ENCODE measurements around the gene STAG1.
"Not testable (repeated sequence)": the region's sequence is repeated elsewhere in the genome, so short reads cannot be mapped to it uniquely, and the experiment has no call there.

Gene STAG1

DNA sequence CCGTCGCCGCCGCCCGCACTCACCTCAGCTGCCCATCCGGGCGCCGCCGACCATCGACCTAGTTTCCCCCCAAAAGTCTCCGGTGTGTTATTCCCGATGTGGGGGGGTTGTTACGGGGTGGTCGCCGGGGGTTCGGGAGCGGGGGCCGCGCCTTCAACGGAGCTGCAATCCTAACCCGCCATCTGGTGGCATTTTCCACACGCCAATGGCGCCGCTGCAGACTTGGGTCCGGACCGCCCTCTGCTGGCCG lies at the start of gene STAG1:
TSS of gene STAG1 (minus strand) at position 207 of the 250 bp plus-strand sequence. CDS start 121,480 bp downstream, outside the sequence.
- DNase-seq, result no peak

- DNase-seq, result not testable (repeated sequence)
Observed at GRCh38 chr3:136801146-136801545, 49.0 kb upstream of the STAG1 start.

GRCh38 chr3:136792556-136793330 lies 40.6 kb upstream of the STAG1 start:
- DNase-seq, result no peak

DNA sequence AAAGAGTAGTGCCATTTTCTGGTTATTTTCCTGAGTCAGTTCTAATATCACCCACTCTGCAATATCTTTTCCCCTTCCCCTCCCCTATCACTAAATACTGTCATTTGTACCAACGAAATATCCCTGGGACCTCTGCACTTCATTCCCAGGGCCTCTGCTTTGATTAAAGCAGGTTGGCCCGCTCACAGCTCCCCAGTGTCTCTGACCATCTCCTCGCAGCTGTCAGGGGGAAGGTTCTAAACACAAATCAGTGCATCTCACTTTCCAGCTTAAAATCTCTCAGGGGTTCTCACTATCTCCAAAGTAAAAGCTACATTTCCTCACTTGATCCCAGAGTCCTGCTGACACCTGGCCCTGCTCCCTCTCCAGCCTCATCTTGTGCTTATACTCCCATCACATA lies 38.6 kb upstream of the STAG1 start:
- DNase-seq, result no peak

DNA sequence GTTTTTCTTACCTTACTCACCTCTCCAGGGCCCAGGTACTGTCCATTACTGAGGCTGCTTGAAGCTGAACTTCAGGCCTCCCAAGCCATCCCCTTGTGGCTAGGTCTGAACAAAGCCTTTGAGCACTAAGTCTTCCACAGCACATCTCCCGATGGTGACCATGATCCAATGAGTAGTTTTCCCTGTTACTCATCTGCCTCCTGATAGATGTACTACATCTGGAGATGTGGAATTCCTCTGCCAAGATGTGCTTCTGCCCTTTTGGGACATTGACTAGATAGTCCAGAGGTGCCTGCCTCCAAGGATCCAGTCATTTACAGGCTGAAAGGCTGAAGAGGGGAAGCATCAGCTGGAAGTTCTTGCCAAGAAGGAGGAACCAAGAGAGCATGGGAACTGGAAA lies 37.8 kb upstream of the STAG1 start:
- no peak for DNase-seq

GRCh38 chr3:136788154-136788553 lies 36.0 kb upstream of the STAG1 start:
- DNase-seq, result no peak

DNA sequence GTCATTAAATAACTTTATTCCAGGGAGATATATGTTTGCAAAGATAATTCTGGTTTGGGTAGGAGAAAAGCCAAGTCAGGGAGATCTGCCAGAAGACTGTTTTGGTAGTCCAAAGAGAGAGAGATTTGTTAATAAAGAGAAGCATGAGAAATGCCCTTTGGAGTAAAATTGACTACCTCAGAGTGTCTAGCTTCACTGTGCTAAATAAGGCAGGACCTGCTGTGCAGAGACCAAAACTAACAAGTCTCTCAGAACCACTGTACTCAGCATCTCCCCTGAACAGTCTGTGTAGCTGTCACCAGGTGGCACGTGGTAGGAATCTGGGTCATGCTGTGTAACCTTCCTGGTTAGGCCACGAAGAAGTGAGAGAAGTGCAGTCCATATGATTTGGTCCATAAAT lies 35.2 kb upstream of the STAG1 start:
- DNase-seq, result no peak

GRCh38 chr3:136783708-136784191 lies 31.6 kb upstream of the STAG1 start:
- DNase-seq, result no peak

- no peak for DNase-seq
Observed at GRCh38 chr3:136780741-136781140, 28.6 kb upstream of the STAG1 start.

DNA sequence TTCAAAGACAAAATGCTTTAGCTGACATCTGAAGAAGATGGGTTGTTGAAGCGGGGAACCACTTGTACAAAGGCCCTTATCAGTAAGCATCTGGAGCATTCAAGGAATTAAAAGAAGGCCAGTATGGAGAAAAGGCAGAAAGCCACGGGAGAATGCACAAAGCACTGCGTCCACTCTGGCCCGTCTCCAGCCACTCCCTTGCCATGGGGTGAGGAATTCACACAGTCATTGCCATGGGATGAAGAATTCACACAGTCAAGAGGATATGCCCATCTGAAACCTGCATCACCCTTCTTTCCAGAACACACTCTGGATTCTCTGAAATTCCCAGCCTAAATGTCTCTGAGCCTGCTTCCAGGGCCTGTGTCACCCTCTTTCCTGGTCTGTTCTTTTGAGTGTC lies 26.7 kb upstream of the STAG1 start:
- no peak for DNase-seq

DNA sequence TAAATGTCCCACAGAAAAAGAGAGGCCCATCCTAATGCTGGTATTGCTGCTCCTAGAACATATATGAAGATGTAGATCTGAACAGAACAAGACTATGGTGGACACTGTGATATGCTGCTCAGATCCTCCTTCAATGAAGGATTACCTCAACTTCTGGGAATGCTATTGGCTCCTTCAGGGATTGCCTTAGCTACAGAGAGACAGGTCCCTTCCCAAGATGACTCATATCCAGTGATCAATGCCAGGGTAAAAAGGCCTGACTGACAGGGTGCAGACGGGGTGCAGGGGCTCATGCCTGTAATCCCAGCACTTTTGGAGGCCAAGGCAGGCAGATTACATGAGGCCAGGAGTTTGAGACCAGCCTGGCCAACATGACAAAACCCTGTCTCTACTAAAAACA lies 20.5 kb upstream of the STAG1 start:
- no peak for DNase-seq

DNA sequence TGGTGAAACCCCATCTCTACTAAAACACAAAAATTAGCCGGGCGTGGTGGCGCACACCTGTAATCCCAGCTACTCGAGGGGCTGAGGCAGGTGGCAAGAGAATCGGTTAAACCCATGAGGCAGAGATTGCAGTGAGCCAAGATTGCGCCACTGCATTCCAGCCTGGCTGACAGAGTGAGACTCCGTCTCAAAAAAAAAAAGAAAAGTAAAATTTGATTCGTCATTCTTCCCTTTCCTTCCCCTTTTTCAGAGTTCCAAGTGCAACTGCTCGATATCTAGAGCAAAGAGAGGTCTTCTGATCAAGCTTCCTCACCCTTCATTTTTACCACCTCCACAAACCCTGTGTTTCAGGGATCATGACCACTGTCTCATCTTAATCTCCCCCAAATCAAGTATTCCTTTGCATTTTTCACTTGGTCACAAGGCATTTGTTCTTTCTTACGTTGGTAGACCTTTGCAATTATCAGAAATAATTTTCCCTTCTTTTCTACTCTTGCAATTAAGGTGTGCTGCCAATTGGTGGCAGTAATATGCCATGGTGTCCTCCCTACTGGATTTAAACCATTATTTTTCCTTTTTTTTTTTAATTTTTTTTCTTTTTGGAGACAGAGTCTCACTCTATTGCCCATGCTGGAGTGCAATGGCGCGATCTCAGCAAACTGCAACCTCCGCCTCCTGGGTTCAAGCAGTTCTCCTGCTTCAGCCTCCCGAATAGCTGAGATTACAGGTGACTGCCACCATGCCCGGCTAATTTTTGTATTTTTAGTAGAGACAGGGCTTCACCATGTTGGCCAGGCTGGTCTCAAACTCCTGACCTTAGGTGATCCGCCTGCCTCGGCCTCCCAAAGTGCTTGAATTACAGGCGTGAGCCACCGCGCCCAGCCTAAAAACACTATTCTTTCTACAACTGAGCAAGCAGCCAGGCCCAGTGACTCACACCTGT lies 6.3 kb upstream of the STAG1 start:
- DNase-seq, result not testable (repeated sequence)

- no peak for DNase-seq
Observed at GRCh38 chr3:136755192-136755591, 3.0 kb upstream of the STAG1 start.

- no peak for DNase-seq
Observed at GRCh38 chr3:136753326-136753939, 1.3 kb upstream of the STAG1 start.

DNA sequence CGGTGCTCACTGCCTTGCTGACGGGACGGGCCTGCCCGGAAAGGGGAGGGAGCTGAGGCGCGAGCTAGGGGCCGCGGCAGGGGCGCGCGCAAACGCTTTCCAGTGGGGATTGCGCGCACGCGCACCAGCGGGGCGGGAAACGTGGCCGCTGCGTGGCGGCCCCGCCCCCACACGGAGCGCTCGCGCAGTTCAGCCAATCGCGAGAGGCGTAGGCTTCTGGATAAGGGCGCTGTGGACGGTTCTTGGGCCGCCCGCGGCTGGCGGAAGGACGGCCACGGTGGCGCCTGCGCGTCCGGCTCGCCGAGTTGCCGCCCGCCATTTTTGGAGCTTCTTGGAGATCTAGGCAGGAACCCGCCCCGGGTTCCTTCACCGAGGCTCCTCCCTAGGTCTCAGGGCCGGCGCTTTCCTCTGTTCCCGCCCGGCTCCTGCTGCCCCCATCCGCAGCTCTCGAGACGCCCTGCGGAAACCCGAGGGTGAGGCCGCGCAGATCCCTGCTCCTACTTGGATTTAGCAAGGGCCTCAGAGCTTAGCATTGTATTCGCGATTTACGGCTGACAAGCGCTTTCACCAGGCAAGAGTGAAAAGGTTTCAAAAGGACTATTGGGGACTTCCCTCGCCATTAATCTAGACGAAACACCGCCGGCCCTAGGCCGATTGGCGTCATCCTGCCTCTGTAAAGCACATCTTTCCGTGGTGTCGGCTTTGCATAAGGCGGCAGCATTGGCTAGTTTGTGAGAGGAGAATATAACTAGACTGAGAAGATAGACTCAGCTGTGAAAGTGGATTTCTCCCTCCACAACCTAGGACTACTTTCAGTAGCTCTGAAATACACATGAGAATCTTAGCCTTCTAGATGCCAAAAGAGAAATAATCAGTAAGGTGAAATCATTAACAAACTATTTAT lies 496 bp upstream of the STAG1 start:
- DNase-seq, result peak; percentile 85

DNA sequence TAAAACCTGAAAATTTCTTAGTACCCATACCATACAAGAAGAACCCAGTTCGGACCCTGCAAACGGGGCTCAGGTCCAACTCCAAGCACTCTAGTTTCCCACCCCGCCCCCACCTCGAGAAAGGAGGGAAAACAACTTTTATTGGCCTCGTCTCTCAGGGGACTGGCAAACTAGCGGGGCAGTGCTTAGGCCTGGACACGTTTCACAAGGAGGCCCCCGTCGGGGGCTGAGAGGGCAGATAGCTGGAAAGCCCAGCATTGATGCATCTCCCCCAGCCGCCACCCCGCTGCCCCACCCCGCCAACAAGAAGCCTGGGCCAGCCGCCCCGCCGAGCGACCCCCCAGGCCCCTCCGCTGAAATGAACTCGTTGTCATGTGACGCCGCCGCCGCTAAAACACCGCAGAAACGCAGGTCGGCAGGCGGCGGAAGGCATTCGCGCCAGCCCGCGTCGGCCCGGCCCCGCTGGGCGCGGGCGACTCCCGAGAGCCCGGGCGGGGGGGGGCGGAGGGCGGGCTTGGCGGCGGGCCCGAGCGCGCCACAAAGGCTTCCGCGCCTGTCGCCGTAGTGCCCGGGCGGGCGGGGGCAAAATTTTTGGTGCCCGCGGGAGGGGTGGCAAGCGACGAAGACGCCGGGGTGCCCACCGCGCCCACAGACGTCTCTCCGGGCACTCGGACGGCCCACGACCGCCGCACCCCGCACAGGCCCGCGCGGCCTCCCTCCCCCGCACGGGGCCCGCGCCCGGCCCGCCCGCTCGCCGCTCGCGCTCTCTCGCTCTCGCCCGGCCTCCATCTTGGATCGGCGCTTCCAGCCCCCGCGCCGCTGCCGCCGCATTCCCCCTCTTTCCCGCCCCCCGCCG lies 634 bp downstream of the STAG1 start:
- DNase-seq, result peak; percentile 34

DNA sequence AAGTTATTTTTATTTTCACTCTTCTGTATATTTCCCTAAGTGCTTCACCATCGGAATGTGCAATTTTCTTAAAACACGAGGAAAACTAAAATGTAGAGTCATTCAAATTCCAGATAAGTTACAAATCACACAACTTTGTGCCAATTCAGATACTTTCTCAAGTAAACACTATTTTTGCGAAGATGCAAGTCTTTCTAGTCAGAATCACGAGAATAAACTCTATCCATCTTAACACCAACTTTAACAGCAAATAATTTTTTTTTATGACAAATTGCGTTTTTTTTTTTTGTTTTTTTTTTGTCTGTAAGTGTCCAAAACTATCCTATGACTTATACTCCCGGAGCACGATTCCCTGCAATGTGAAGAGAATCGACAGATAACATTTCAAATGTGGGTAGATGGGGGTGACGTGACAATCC lies 1.3 kb downstream of the STAG1 start:
- DNase-seq, result no peak

DNA sequence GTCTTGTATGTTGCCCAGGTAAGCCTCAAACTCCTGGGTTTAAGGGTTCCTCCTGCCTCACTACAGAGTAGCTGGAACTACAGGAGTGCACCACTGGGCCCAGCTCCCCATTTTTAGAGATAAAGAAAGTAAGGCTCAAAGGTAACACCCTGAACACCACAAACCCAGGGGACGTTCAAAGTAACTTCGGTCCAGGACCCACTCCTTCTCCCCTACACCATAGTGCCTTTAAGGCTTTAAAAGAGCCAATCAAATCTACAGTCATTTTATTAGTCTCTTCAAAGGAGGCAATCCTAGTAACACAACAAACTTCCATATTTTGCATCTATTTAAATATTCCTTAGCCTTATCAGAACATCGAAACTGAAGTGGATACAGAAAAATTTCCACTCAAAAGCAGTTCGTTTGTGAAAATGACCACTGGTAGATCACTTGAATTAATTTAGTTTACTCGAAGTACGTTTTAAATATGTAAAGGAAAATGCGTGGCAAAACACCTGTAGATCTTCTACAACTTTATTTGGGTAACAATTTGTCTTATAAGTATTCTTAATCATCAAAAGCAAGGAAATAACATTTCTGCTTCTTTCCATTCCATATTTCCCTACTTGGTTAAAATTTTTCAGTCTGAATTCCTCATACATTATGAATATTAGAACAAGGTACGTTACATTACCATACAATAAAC lies 1.8 kb downstream of the STAG1 start:
- no peak for DNase-seq

DNA sequence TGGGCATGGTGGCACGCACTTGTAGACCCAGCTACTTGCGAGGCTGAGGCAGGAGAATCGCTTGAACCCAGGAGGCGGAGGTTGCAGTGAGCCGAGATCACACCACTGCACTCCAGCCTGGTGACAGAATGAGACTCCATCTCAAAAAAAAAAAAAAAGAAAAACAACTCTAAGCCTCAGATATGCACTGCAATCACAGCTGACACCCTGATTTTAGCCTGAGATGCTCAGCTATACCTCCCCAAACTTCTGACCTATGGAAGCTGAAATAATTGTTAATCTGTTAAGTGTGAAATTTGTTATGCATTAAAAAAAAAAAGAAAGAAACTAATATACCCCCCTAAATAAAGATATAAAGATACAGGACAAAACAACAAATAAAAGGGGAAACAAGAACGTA lies 2.6 kb downstream of the STAG1 start:
- not testable (repeated sequence) for DNase-seq

- DNase-seq, result no peak
Observed at GRCh38 chr3:136749091-136749490, 3.1 kb downstream of the STAG1 start.

DNA sequence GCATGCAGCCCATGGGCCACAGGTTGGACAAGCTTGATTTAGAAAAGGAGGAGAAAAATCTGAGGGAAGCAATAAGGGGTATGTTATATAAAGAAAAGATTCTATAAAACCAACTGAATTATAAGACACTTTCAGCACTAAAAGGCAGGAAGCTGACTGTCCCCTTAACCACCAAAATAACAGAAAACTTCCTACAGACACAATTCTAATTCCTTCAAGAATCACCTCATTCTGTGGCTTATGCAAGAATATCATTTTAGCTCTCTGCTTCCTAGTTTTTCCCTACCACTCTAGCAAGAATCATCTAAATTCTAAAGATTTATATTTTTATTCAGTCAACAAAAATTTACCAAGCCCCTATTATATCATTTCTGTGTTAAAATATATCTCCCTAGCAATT lies 6.3 kb downstream of the STAG1 start:
- DNase-seq, result no peak
